Skeletal muscle tissue (tissue), 4 donors: ENCODE measurements around the gene SLC8A3. TPM values are rescaled to one million over a fixed set of nuclear protein-coding genes. Genes with fewer than 3 reads are reported as not detected.

Experiments
- H3K27ac ChIP-seq: one replicate; pipeline ENCODE4 v1.7.0; 2013; ENCODE audit warnings: mild to moderate bottlenecking, low read depth, low read length, inconsistent platforms
- H3K27me3 ChIP-seq, 3 donors: one replicate each; pipeline ENCODE4 v1.7.0; 2013; ENCODE audit warnings: low read length in 3 of 3; ENCODE audit not compliant: control insufficient read depth in 3 of 3, insufficient read depth in 3 of 3
- H3K36me3 ChIP-seq, 3 donors: one replicate each; pipeline ENCODE4 v1.7.0; 2013; ENCODE audit warnings: low read length in 3 of 3; ENCODE audit not compliant: control insufficient read depth in 3 of 3, insufficient read depth in 3 of 3
- H3K4me1 ChIP-seq, 3 donors: one replicate each; pipeline ENCODE4 v1.7.0; 2013; ENCODE audit warnings: low read length in 3 of 3, mild to moderate bottlenecking in 3 of 3; ENCODE audit not compliant: control insufficient read depth in 3 of 3, insufficient read depth in 3 of 3
- H3K4me3 ChIP-seq, 3 donors: one replicate each; pipeline ENCODE4 v1.7.0; 2013; ENCODE audit warnings: low read length in 3 of 3
- H3K9ac ChIP-seq, 3 donors: one replicate each; pipeline ENCODE4 v1.7.0; 2013; ENCODE audit warnings: low read length in 3 of 3, mild to moderate bottlenecking in 3 of 3, moderate library complexity in 2 of 3, low read depth in 1 of 3
- H3K9me3 ChIP-seq, 3 donors: one replicate each; pipeline ENCODE4 v1.7.0; 2013; ENCODE audit warnings: low read length in 3 of 3; ENCODE audit not compliant: control insufficient read depth in 3 of 3
- total RNA-seq: library from RNA; depleted of rRNA; stranded (reverse); fragments of >200 nt; gene quantifications from one replicate; pipeline ENCODE4 v1.2.3, GENCODE V29; 2014
- donor health status: Osteomylitis.

SLC8A3 gene
- total RNA-seq, 1 donor from 2014 or later, result 13.0 TPM

DNA sequence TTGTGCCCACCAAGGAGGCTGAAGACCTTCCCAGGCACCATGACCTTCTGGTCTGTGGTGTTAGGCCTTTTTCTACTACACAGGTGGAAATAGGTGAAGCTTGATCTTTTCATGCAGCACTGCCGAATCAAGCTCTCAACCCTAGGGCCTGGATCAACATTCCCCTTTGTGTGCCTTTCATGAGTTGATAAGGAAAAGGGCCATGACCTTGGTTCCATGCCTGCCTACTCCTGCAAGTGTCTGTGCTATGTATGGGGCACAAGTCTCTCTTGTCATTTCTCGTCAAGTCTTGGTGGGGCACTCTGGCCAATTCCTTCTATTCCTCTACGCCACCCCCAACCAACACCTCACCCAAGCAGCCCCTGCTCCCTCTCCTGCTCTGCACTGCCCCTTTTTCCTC, 154.5 kb downstream of the SLC8A3 start:
- Histone ChIP-seq H3K9ac (no peak overlapping the region), H3K27me3 (peaks cover 4 to 20% (median 8%) of the 10 kb centered on the region in 3 donors), H3K36me3 (no peaks in the 10 kb centered on the region), H3K27ac (no peak overlapping the region), H3K9me3 (no peaks in the 10 kb centered on the region), H3K4me1 (no peaks in the 10 kb centered on the region), H3K4me3 (no peak overlapping the region)

GRCh38 chr14:70033561-70033960, 155.2 kb downstream of the SLC8A3 start:
- no peak overlapping the region for H3K9ac ChIP-seq
- no peaks in the 10 kb centered on the region for H3K9me3 ChIP-seq
- peaks cover 8 to 20% (median 8%) of the 10 kb centered on the region in 3 donors for H3K27me3 ChIP-seq
- H3K27ac ChIP-seq, result no peak overlapping the region
- no peaks in the 10 kb centered on the region for H3K36me3 ChIP-seq
- H3K4me1 ChIP-seq, result no peaks in the 10 kb centered on the region
- H3K4me3 ChIP-seq, result no peak overlapping the region

- Histone ChIP-seq H3K27ac (no peak overlapping the region), H3K4me3 (no peak overlapping the region), H3K36me3 (no peaks in the 10 kb centered on the region), H3K4me1 (no peaks in the 10 kb centered on the region), H3K9ac (no peak overlapping the region), H3K9me3 (no peaks in the 10 kb centered on the region), H3K27me3 (peaks cover 8 to 20% (median 9%) of the 10 kb centered on the region in 3 donors)
Observed at GRCh38 chr14:70033116-70033515, 155.6 kb downstream of the SLC8A3 start.

DNA sequence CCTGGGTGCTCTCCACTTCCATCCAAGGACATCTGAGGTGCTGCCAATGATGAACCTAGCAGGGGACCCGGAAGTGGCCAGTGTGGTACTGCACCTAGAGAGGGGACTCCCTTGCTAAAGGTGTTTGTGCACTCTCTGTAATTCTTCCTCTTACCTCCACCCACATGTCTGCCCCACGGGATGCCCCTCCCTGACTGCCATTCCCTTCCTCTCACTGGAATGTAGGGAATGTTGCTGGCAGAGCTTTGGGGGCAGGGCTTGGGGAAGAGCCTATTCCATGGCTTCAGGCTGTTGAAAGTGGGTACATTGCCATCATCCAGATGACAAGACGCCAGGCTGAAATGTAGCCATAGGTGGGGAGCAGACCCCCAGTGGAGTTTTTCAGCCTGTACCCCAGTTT, 156.3 kb downstream of the SLC8A3 start:
- no peak overlapping the region for H3K4me3 ChIP-seq

DNA sequence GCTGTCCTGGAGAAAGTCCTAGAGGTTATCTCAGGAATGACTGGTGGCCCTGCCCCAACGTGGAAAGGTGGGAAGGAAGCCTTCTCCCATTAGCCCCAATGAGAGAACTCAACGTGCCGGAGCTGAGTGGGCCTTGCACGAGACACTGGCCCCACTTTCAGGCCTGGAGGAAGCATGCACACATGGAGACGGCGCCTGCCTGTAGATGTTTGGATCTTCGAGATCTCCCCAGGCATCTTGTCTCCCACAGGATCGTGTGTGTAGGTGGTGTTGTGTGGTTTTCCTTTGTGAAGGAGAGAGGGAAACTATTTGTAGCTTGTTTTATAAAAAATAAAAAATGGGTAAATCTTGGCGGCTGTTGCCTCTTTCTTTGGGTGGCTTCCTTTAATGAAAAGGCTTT, 156.7 kb downstream of the SLC8A3 start:
- no peak overlapping the region for H3K27ac ChIP-seq
- no peaks in the 10 kb centered on the region for H3K36me3 ChIP-seq
- H3K9ac ChIP-seq, result no peak overlapping the region
- H3K4me1 ChIP-seq, result no peaks in the 10 kb centered on the region
- no peak overlapping the region for H3K4me3 ChIP-seq
- H3K27me3 ChIP-seq, result peaks cover 6 to 16% (median 9%) of the 10 kb centered on the region in 3 donors
- H3K9me3 ChIP-seq, result no peaks in the 10 kb centered on the region

More for the DNA sequence above, 156.3 kb downstream of the SLC8A3 start:
- H3K36me3 ChIP-seq, result no peaks in the 10 kb centered on the region
- H3K27ac ChIP-seq, result no peak overlapping the region
- H3K27me3 ChIP-seq, result peaks cover 8 to 19% (median 9%) of the 10 kb centered on the region in 3 donors
- H3K4me1 ChIP-seq, result no peaks in the 10 kb centered on the region
- no peaks in the 10 kb centered on the region for H3K9me3 ChIP-seq
- no peak overlapping the region for H3K9ac ChIP-seq

DNA sequence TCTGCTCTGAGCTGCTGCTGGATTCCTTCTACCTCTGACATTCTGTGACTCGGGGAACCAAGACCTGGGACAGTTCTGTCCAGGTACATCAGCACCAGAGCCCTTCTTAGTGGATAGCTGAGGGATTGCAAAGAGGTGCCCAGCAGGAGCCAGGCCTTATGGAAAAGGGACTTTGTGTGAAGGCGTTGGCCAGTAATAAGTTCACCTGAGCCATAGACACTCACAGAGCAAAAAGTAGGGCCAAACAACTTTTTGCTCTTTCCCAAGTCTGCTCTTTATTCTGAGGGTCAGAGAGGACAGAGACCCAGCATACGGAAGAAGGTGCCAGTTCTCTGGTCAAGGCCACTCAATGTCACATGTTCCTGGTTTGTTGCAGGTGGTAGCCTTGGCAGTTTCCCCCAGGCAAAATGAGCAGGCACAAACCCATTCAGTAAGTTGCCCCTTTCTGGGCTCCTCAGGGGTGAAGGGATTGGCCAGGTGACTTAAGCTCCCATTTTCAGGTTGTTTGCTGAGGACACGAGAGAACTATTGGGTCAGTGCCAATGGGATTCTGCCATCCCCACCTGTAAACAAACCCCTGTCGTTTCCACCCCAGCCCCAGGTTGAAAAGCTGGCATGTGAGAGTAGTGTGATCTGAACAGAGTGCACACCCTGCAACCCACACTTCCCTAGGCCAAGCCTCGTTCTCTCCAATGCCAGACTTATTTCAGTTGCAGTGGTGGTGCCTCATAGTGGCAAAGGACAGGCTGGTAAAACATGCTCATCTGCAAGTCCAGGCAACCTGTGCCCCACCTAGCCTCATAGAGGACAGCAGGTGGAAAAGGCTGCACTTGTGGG, 159.2 kb downstream of the SLC8A3 start:
- no peaks in the 10 kb centered on the region for H3K4me1 ChIP-seq
- no peak overlapping the region for H3K27ac ChIP-seq
- no peak overlapping the region for H3K9ac ChIP-seq
- peaks cover 0 to 4% (median 3%) of the 10 kb centered on the region in 3 donors for H3K27me3 ChIP-seq
- no peaks in the 10 kb centered on the region for H3K9me3 ChIP-seq
- no peak overlapping the region for H3K4me3 ChIP-seq
- peaks cover 0 to 2% (median 0%) of the 10 kb centered on the region in 3 donors for H3K36me3 ChIP-seq

- Histone ChIP-seq H3K27ac (no peak overlapping the region), H3K4me3 (no peak overlapping the region), H3K9me3 (no peaks in the 10 kb centered on the region), H3K27me3 (peaks cover 0 to 4% (median 0%) of the 10 kb centered on the region in 3 donors), H3K9ac (no peak overlapping the region), H3K4me1 (no peaks in the 10 kb centered on the region), H3K36me3 (peaks cover 0 to 7% (median 0%) of the 10 kb centered on the region in 3 donors)
Observed at GRCh38 chr14:70027785-70028428, 160.8 kb downstream of the SLC8A3 start.

- Histone ChIP-seq H3K9ac (no peak overlapping the region), H3K9me3 (no peaks in the 10 kb centered on the region), H3K4me3 (no peak overlapping the region), H3K27me3 (peaks cover 0 to 3% (median 0%) of the 10 kb centered on the region in 3 donors), H3K27ac (no peak overlapping the region), H3K36me3 (peaks cover 0 to 7% (median 0%) of the 10 kb centered on the region in 3 donors), H3K4me1 (peaks cover 6 to 7% (median 7%) of the 10 kb centered on the region in 3 donors)
Observed at GRCh38 chr14:70023871-70024270, 164.9 kb downstream of the SLC8A3 start.

GRCh38 chr14:70022771-70023445, 165.8 kb downstream of the SLC8A3 start:
- H3K9me3 ChIP-seq, result no peaks in the 10 kb centered on the region
- H3K36me3 ChIP-seq, result peaks cover 0 to 7% (median 0%) of the 10 kb centered on the region in 3 donors
- H3K9ac ChIP-seq, result no peak overlapping the region
- H3K27me3 ChIP-seq, result no peaks in the 10 kb centered on the region
- no peak overlapping the region for H3K4me3 ChIP-seq
- H3K27ac ChIP-seq, result no peak overlapping the region
- H3K4me1 ChIP-seq, result peaks cover 10 to 17% (median 13%) of the 10 kb centered on the region in 3 donors
